Urinary bladder (tissue), 4 donors: ENCODE data around the gene ZFAND6. TPM values are rescaled to one million over a fixed set of nuclear protein-coding genes. Genes with fewer than 3 reads are reported as not detected.
A peak's percentile ranks its signal among the peaks of the same experiment; 100 is the strongest.

Experiments
- DNase-seq: peaks from one replicate; pipeline ENCODE4 v3.0.0-alpha.2; 2015; ENCODE audit errors: extremely low spot score
- H3K27ac ChIP-seq: one replicate; pipeline ENCODE4 v1.5.1; 2013; ENCODE audit warnings: low read depth, mild to moderate bottlenecking, moderate library complexity
- H3K36me3 ChIP-seq: one replicate; pipeline ENCODE4 v1.6.1; 2013; ENCODE audit warnings: mild to moderate bottlenecking, moderate library complexity; ENCODE audit not compliant: insufficient read depth
- H3K4me1 ChIP-seq: one replicate; pipeline ENCODE4 v1.6.1; 2013; ENCODE audit warnings: mild to moderate bottlenecking, moderate library complexity; ENCODE audit not compliant: insufficient read depth
- H3K4me3 ChIP-seq: one replicate; pipeline ENCODE4 v1.5.1; 2013; ENCODE audit warnings: low read depth, low read length
- WGBS: extraction: QIAGEN DNeasy Blood & Tissue Kit; methylation state at CpG from one replicate; pipeline ENCODE4 v1.1.7; 2013; 5-methylcytosine and 5-hydroxymethylcytosine counted together
- polyA plus RNA-seq: library from polyadenylated mRNA; stranded (reverse); fragments of 200-250 nt; gene quantifications from one replicate; pipeline ENCODE4 v1.2.3, GENCODE V29; 2013
- total RNA-seq: library from RNA; depleted of rRNA; stranded (reverse); fragments of >200 nt; gene quantifications from one replicate; pipeline ENCODE4 v1.2.3, GENCODE V29; 2014
- donor health status: healthy with polysubstance abuse.
- donor health status: healthy.

Gene ZFAND6
- total and polyA plus RNA-seq, 2 donors, result 69.1 to 164 TPM

- Histone ChIP-seq H3K36me3 (no peaks in the 10 kb centered on the region), H3K4me1 (no peaks in the 10 kb centered on the region), H3K4me3 (no peak overlapping the region), H3K27ac (no peak overlapping the region)
- 69% methylated on average over 5 of the region's 5 CpGs for WGBS
- DNase-seq, result no peak
Measured at GRCh38 chr15:80061582-80061981, 2.1 kb downstream of the ZFAND6 start.

GRCh38 chr15:80066912-80067311 is 7.4 kb downstream of the ZFAND6 start:
- Histone ChIP-seq H3K27ac (no peak overlapping the region), H3K4me3 (no peak overlapping the region), H3K36me3 (no peaks in the 10 kb centered on the region), H3K4me1 (no peaks in the 10 kb centered on the region)
- no peak for DNase-seq

- WGBS, result 76% methylated on average over 11 of the region's 11 CpGs
- DNase-seq, result no peak
- H3K36me3 ChIP-seq, result no peaks in the 10 kb centered on the region
- H3K27ac ChIP-seq, result no peak overlapping the region
- H3K4me3 ChIP-seq, result no peak overlapping the region
- H3K4me1 ChIP-seq, result no peaks in the 10 kb centered on the region
Measured at GRCh38 chr15:80068578-80068977, 9.1 kb downstream of the ZFAND6 start.

GRCh38 chr15:80070840-80071239 is 11.4 kb downstream of the ZFAND6 start:
- no peak overlapping the region for H3K27ac ChIP-seq
- no peak for DNase-seq
- H3K36me3 ChIP-seq, result no peaks in the 10 kb centered on the region
- H3K4me3 ChIP-seq, result no peak overlapping the region
- H3K4me1 ChIP-seq, result no peaks in the 10 kb centered on the region

GRCh38 chr15:80071652-80072051 is 12.2 kb downstream of the ZFAND6 start:
- Histone ChIP-seq H3K36me3 (no peaks in the 10 kb centered on the region), H3K4me1 (no peaks in the 10 kb centered on the region), H3K4me3 (no peak overlapping the region), H3K27ac (no peak overlapping the region)
- DNase-seq, result no peak

- peak; percentile 87 for DNase-seq
- 0% methylated on average over 1 of the region's 1 CpG for WGBS
- no peaks in the 10 kb centered on the region for H3K36me3 ChIP-seq
- no peaks in the 10 kb centered on the region for H3K4me1 ChIP-seq
- H3K27ac ChIP-seq, result no peak overlapping the region
- H3K4me3 ChIP-seq, result peak overlapping the region; percentile 22
Measured at GRCh38 chr15:80072285-80072994, 13.0 kb downstream of the ZFAND6 start.

GRCh38 chr15:80073197-80073596 is 13.7 kb downstream of the ZFAND6 start:
- WGBS, result 33% methylated on average over 3 of the region's 3 CpGs
- no peaks in the 10 kb centered on the region for H3K4me1 ChIP-seq

GRCh38 chr15:80076321-80077318 is 17.1 kb downstream of the ZFAND6 start:
- Histone ChIP-seq H3K27ac (no peak overlapping the region), H3K4me3 (no peak overlapping the region), H3K4me1 (no peaks in the 10 kb centered on the region), H3K36me3 (no peaks in the 10 kb centered on the region)
- WGBS, result 54% methylated on average over 8 of the region's 8 CpGs
- no peak for DNase-seq

More at GRCh38 chr15:80073197-80073596, 13.7 kb downstream of the ZFAND6 start:
- no peak for DNase-seq
- Histone ChIP-seq H3K4me3 (no peak overlapping the region), H3K27ac (no peak overlapping the region), H3K36me3 (no peaks in the 10 kb centered on the region)

GRCh38 chr15:80081390-80081789 is 21.9 kb downstream of the ZFAND6 start:
- H3K36me3 ChIP-seq, result peaks cover 1% of the 10 kb centered on the region
- no peak overlapping the region for H3K27ac ChIP-seq
- no peaks in the 10 kb centered on the region for H3K4me1 ChIP-seq
- 88% methylated on average over 2 of the region's 2 CpGs for WGBS
- DNase-seq, result no peak
- no peak overlapping the region for H3K4me3 ChIP-seq

- DNase-seq, result no peak
- Histone ChIP-seq H3K4me3 (no peak overlapping the region), H3K4me1 (no peaks in the 10 kb centered on the region), H3K36me3 (peaks cover 1% of the 10 kb centered on the region), H3K27ac (no peak overlapping the region)
- WGBS, result 47% methylated on average over 5 of the region's 5 CpGs
Measured at GRCh38 chr15:80087104-80087503, 27.6 kb downstream of the ZFAND6 start.

- H3K4me3 ChIP-seq, result no peak overlapping the region
- no peak overlapping the region for H3K27ac ChIP-seq
- H3K36me3 ChIP-seq, result no peaks in the 10 kb centered on the region
- WGBS, result 94% methylated on average over 1 of the region's 1 CpG
- H3K4me1 ChIP-seq, result no peaks in the 10 kb centered on the region
- DNase-seq, result no peak
Measured at GRCh38 chr15:80090041-80090440, 30.6 kb downstream of the ZFAND6 start.

- no peak for DNase-seq
- Histone ChIP-seq H3K27ac (no peak overlapping the region), H3K4me3 (no peak overlapping the region), H3K4me1 (no peaks in the 10 kb centered on the region), H3K36me3 (no peaks in the 10 kb centered on the region)
- WGBS, result 95% methylated on average over 7 of the region's 7 CpGs
Measured at GRCh38 chr15:80090879-80091503, 31.5 kb downstream of the ZFAND6 start.

GRCh38 chr15:80093854-80094418 is 34.5 kb downstream of the ZFAND6 start:
- WGBS, result 48% methylated on average over 5 of the region's 5 CpGs
- DNase-seq, result peak; percentile 14
- Histone ChIP-seq H3K4me1 (no peaks in the 10 kb centered on the region), H3K27ac (no peak overlapping the region), H3K4me3 (no peak overlapping the region), H3K36me3 (no peaks in the 10 kb centered on the region)
